Neural cell (in vitro differentiated cells): ENCODE results near the gene TRPV3.

Experiments used
- CTCF ChIP-seq: fragments of 450-650 bp; IDR thresholded peaks from 2 replicates; pipeline ENCODE4 v1.5.1; 2014; ENCODE audit warnings: antibody characterized with exemption, mild to moderate bottlenecking, moderate library complexity; ENCODE audit not compliant: poor library complexity, severe bottlenecking
- EP300 ChIP-seq: fragments of 450-650 bp; conservative IDR thresholded peaks from 2 replicates; pipeline ENCODE4 v1.6.1; 2014; ENCODE audit warnings: antibody characterized with exemption, mild to moderate bottlenecking, moderate library complexity; ENCODE audit not compliant: poor library complexity, severe bottlenecking
- EZH2 ChIP-seq: fragments of 200-600, 300-800 bp; shearing (Covaris generic), sonication (generic); IDR thresholded peaks from 2 replicates; pipeline ENCODE4 v1.6.1; 2014; ENCODE audit warnings: antibody characterized with exemption, low read length, borderline replicate concordance, mild to moderate bottlenecking; ENCODE audit not compliant: insufficient read depth, poor library complexity, severe bottlenecking
- MXI1 ChIP-seq: fragments of 450-650 bp; conservative IDR thresholded peaks from 2 replicates; pipeline ENCODE4 v1.6.1; 2014; ENCODE audit warnings: antibody characterized with exemption, mild to moderate bottlenecking; ENCODE audit not compliant: poor library complexity, severe bottlenecking
- POLR2AphosphoS5 ChIP-seq: IDR thresholded peaks from 2 replicates; pipeline ENCODE4 v1.6.1; 2012
- RAD21 ChIP-seq: fragments of 450-650 bp; conservative IDR thresholded peaks from 2 replicates; pipeline ENCODE4 v1.6.1; 2014; ENCODE audit warnings: antibody characterized with exemption, mild to moderate bottlenecking, moderate library complexity
- REST ChIP-seq: IDR thresholded peaks from 2 replicates; pipeline ENCODE4 v1.6.1; 2012; ENCODE audit warnings: borderline replicate concordance
- TAF1 ChIP-seq: IDR thresholded peaks from 2 replicates; pipeline ENCODE4 v1.6.1; 2012; ENCODE audit warnings: low read depth

DNA sequence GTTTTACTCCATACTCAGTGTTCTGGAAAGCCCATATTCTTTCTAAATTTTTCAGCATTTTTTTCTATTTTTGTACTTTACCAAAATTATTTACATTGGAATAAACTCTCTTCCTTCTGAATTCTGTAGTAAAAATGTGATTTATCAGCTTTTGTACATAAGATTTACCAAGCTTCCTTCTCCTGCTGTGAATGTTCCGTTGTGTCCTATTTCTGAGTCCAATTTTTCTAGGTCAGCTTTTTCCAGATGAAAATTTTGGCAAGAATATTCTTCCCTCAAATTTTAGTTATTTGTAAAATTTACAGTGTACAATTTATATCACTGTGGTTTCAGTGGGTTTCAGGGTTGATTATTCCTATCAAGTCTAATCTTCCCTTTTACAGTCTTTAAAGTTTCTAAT is 54.3 kb downstream of the TRPV3 start:
- TF ChIP-seq REST, result no peak
- TF ChIP-seq CTCF, result no peak
- no peak for TF ChIP-seq TAF1
- no peak for TF ChIP-seq EP300
- TF ChIP-seq POLR2AphosphoS5, result no peak
- TF ChIP-seq RAD21, result no peak
- no peak for TF ChIP-seq MXI1
- no peak for TF ChIP-seq EZH2
